H9 (cell line): Measurements from ENCODE around the gene ASPRV1. TPM values are rescaled to one million over a fixed set of nuclear protein-coding genes. Genes with fewer than 3 reads are reported as not detected.

Source experiments
- DNase-seq: peaks from one replicate; pipeline ENCODE4 v3.0.0-alpha.2; 2017
- H2AFZ ChIP-seq: one replicate; pipeline ENCODE4 v1.6.1; 2013; ENCODE audit warnings: mild to moderate bottlenecking, low read length, control low read depth, moderate library complexity
- H2AK5ac ChIP-seq: 2 replicates; pipeline ENCODE4 v1.6.1; 2013; ENCODE audit warnings: low read length, control low read depth, mixed read lengths; ENCODE audit not compliant: insufficient read length
- H2BK120ac ChIP-seq: one replicate; pipeline ENCODE4 v1.6.1; 2013; ENCODE audit warnings: low read depth, mild to moderate bottlenecking, low read length, control low read depth, inconsistent platforms; ENCODE audit not compliant: poor library complexity, severe bottlenecking
- H2BK12ac ChIP-seq: 2 replicates; pipeline ENCODE4 v1.6.1; 2013; ENCODE audit warnings: low read length, control low read depth, mixed read lengths, low read depth; ENCODE audit not compliant: insufficient read length
- H2BK15ac ChIP-seq: 2 replicates; pipeline ENCODE4 v1.6.1; 2013; ENCODE audit warnings: low read depth, low read length, control low read depth
- H2BK20ac ChIP-seq: one replicate; pipeline ENCODE4 v1.6.1; 2013; ENCODE audit warnings: low read depth, mild to moderate bottlenecking, low read length, control low read depth, inconsistent platforms; ENCODE audit not compliant: poor library complexity, severe bottlenecking
- H2BK5ac ChIP-seq: 2 replicates; pipeline ENCODE4 v1.6.1; 2013; ENCODE audit warnings: low read length, control low read depth, mixed read lengths; ENCODE audit not compliant: insufficient read length
- H3K14ac ChIP-seq: 2 replicates; pipeline ENCODE4 v1.6.1; 2013; ENCODE audit warnings: low read length, control low read depth; ENCODE audit not compliant: insufficient read depth
- H3K18ac ChIP-seq: 2 replicates; pipeline ENCODE4 v1.6.1; 2013; ENCODE audit warnings: low read depth, mild to moderate bottlenecking, mixed read lengths, low read length, control low read depth; ENCODE audit not compliant: insufficient read length
- H3K23ac ChIP-seq: 2 replicates; pipeline ENCODE4 v1.6.1; 2013; ENCODE audit warnings: low read length, control low read depth, mixed read lengths, low read depth; ENCODE audit not compliant: insufficient read length
- H3K23me2 ChIP-seq: 2 replicates; pipeline ENCODE4 v1.6.1; 2013; ENCODE audit warnings: low read depth, mild to moderate bottlenecking, mixed read lengths, low read length, control low read depth; ENCODE audit not compliant: insufficient read length, poor library complexity, severe bottlenecking
- H3K27ac ChIP-seq: 2 replicates; pipeline ENCODE4 v1.5.1; 2013; ENCODE audit warnings: low read length, control low read depth, mixed read lengths, low read depth; ENCODE audit not compliant: insufficient read length
- H3K27me3 ChIP-seq: 2 replicates; pipeline ENCODE4 v1.6.1; 2013; ENCODE audit warnings: low read length, control low read depth, inconsistent platforms; ENCODE audit not compliant: insufficient read depth
- H3K4ac ChIP-seq: 2 replicates; pipeline ENCODE4 v1.6.1; 2013; ENCODE audit warnings: low read depth, mild to moderate bottlenecking, control low read depth, inconsistent platforms, low read length, moderate library complexity
- H3K4me1 ChIP-seq: 2 replicates; pipeline ENCODE4 v1.6.1; 2013; ENCODE audit warnings: low read length, control low read depth, inconsistent platforms; ENCODE audit not compliant: insufficient read depth
- H3K4me2 ChIP-seq: 2 replicates; pipeline ENCODE4 v1.6.1; 2013; ENCODE audit warnings: low read length, control low read depth, mixed read lengths; ENCODE audit not compliant: insufficient read length, insufficient read depth
- H3K56ac ChIP-seq: 2 replicates; pipeline ENCODE4 v1.6.1; 2013; ENCODE audit warnings: low read depth, mild to moderate bottlenecking, mixed read lengths, low read length, control low read depth; ENCODE audit not compliant: insufficient read length
- H3K79me1 ChIP-seq: 2 replicates; pipeline ENCODE4 v1.6.1; 2013; ENCODE audit warnings: low read depth, mild to moderate bottlenecking, moderate library complexity, low read length, control low read depth, inconsistent platforms; ENCODE audit not compliant: insufficient read depth, poor library complexity, severe bottlenecking
- H3K79me2 ChIP-seq: 2 replicates; pipeline ENCODE4 v1.6.1; 2013; ENCODE audit warnings: low read length, control low read depth, inconsistent platforms; ENCODE audit not compliant: insufficient read depth
- H3K9ac ChIP-seq: 2 replicates; pipeline ENCODE4 v1.6.1; 2013; ENCODE audit warnings: low read length, control low read depth, mixed read lengths; ENCODE audit not compliant: insufficient read length; ENCODE audit errors: extremely low read depth
- H3K9me3 ChIP-seq: one replicate; pipeline ENCODE4 v1.6.1; 2013; ENCODE audit warnings: low read depth, low read length, inconsistent platforms; ENCODE audit not compliant: control insufficient read depth
- H3T11ph ChIP-seq: one replicate; pipeline ENCODE4 v1.6.1; 2013; ENCODE audit warnings: mild to moderate bottlenecking, low read length, control low read depth, inconsistent platforms
- H4K20me1 ChIP-seq: one replicate; pipeline ENCODE4 v1.6.1; 2013; ENCODE audit not compliant: control insufficient read depth, insufficient read length, insufficient read depth
- H4K5ac ChIP-seq: 2 replicates; pipeline ENCODE4 v1.6.1; 2013; ENCODE audit warnings: low read depth, mild to moderate bottlenecking, mixed read lengths, low read length, control low read depth; ENCODE audit not compliant: insufficient read length
- H4K8ac ChIP-seq: replicated peaks from 2 replicates; pipeline ENCODE4 v1.6.1; 2013; ENCODE audit warnings: low read length, control low read depth, mixed read lengths, low read depth; ENCODE audit not compliant: insufficient read length
- H4K91ac ChIP-seq: 2 replicates; pipeline ENCODE4 v1.6.1; 2013; ENCODE audit warnings: low read depth, mild to moderate bottlenecking, moderate library complexity, mixed read lengths, low read length, control low read depth; ENCODE audit not compliant: insufficient read length
- H3K27ac Mint-ChIP-seq, 3 experiments: 2 replicates in 2 of 3; 3 replicates in 1 of 3; pipeline ENCODE4 v1.8.0; 2020 to 2021; ENCODE audit warnings: mixed read lengths in 3 of 3, mild to moderate bottlenecking in 1 of 3, moderate library complexity in 1 of 3
- H3K27me3 Mint-ChIP-seq: 2 replicates; pipeline ENCODE4 v1.8.0; 2021; ENCODE audit warnings: low read depth, mild to moderate bottlenecking, moderate library complexity, mixed read lengths
- H3K36me3 Mint-ChIP-seq, 3 experiments: 2 replicates in 2 of 3; 3 replicates in 1 of 3; pipeline ENCODE4 v1.8.0; 2020 to 2021; ENCODE audit warnings: low read depth in 3 of 3, mixed read lengths in 3 of 3; ENCODE audit not compliant: insufficient read depth in 1 of 3
- H3K4me1 Mint-ChIP-seq, 2 experiments: 2 replicates each; pipeline ENCODE4 v1.8.0; 2020; ENCODE audit warnings: mixed read lengths in 2 of 2
- H3K4me3 Mint-ChIP-seq, 2 experiments: 2 replicates in 1 of 2; 3 replicates in 1 of 2; pipeline ENCODE4 v1.8.0; 2020 to 2021; ENCODE audit warnings: mild to moderate bottlenecking in 2 of 2, mixed read lengths in 2 of 2, moderate library complexity in 1 of 2
- H3K9me3 Mint-ChIP-seq, 2 experiments: 2 replicates in 1 of 2; 3 replicates in 1 of 2; pipeline ENCODE4 v1.8.0; 2020; ENCODE audit warnings: mild to moderate bottlenecking in 2 of 2, mixed read lengths in 2 of 2, moderate library complexity in 1 of 2
- WGBS: extraction: QIAGEN DNeasy Blood & Tissue Kit; methylation state at CpG from one replicate; pipeline ENCODE4 v1.1.7; 2013; ENCODE audit warnings: missing lambda C conversion rate, low lambda C conversion rate, mixed read lengths; ENCODE audit not compliant: insufficient read length; ENCODE audit errors: extremely low coverage; 5-methylcytosine and 5-hydroxymethylcytosine counted together
- total RNA-seq: library from RNA; stranded (reverse); gene quantifications from 2 replicates; pipeline ENCODE4 v1.2.1, GENCODE V29; 2021
- TF ChIP-seq, protein P1 (sequence below): fragments of 200-600 bp; sonication (generic); conservative IDR thresholded peaks from 3 replicates; pipeline ENCODE4 v1.8.0; 2021; ENCODE audit warnings: antibody characterized with exemption, mild to moderate bottlenecking

Gene ASPRV1
- total RNA-seq, 1 experiment from 2014 or later = 0.57 TPM

DNA sequence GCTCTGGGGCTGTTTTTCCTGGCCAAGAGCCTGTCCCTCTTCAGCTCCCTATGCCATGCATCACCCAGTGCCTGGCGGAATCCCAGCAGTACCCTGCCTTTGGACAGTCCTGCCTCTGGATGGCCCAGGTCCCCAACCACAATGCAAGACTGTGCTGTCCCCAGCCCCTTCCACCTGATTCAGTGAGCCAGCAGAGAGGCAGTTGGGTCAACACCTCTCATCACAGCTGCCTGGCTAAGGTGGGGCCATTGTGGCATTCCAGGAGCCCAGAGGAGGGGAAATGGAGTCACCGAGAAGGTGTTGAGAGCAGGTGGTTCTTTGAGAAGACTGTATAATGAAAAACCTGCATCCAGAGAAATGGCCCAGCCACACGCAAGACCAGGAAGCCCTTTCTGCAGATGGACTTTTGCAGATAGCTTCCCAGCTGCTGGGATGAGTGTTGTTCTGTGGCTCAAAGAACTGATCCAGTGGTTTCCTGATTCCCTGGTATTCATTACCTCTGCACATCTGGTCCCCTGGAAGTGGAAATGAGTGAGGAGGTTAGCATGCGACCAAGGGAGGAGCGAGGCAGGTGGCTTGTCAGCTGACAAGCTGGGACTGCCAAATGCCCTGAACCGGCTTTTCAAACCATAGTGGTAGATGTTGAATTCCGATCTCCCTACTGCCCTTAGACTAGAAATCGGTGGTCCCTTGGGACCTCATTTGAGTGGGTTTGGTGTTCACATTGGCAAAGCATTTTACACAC, 1.7 kb upstream of the ASPRV1 start:
- Mint-ChIP-seq H3K27me3 (peaks cover 4% of the 10 kb centered on the region), H3K36me3 (no peaks in the 10 kb centered on the region), H3K4me1 (peaks cover 15 to 17% of the 10 kb centered on the region in 2 experiments), H3K27ac (no peak overlapping the region), H3K4me3 (no peak overlapping the region), H3K9me3 (no peaks in the 10 kb centered on the region)
- Histone ChIP-seq H3K18ac (no peak overlapping the region), H4K91ac (no peak overlapping the region), H3K27ac (no peak overlapping the region), H3K56ac (no peak overlapping the region), H2AFZ (no peak overlapping the region), H3K14ac (no peak overlapping the region; the same call in 1 of the 2 replicates), H2BK20ac (no peak overlapping the region), H3K23me2 (no peaks in the 10 kb centered on the region), H3K27me3 (no peaks in the 10 kb centered on the region), H4K20me1 (no peaks in the 10 kb centered on the region), H2AK5ac (no peak overlapping the region), H2BK120ac (no peak overlapping the region), H4K5ac (no peak overlapping the region), H3K9ac (no peak overlapping the region), H3K79me2 (no peaks in the 10 kb centered on the region), H3K4me2 (no peak overlapping the region), H3K79me1 (no peaks in the 10 kb centered on the region), H2BK5ac (no peak overlapping the region), H3K23ac (no peak overlapping the region), H2BK12ac (no peak overlapping the region), H2BK15ac (no peak overlapping the region), H3K9me3 (no peaks in the 10 kb centered on the region), H3T11ph (no peak overlapping the region), H4K8ac (no peak overlapping the region), H3K4ac (no peak overlapping the region), H3K4me1 (no peaks in the 10 kb centered on the region; the same call in 1 of the 2 replicates)
- TF ChIP-seq, protein P1, sequence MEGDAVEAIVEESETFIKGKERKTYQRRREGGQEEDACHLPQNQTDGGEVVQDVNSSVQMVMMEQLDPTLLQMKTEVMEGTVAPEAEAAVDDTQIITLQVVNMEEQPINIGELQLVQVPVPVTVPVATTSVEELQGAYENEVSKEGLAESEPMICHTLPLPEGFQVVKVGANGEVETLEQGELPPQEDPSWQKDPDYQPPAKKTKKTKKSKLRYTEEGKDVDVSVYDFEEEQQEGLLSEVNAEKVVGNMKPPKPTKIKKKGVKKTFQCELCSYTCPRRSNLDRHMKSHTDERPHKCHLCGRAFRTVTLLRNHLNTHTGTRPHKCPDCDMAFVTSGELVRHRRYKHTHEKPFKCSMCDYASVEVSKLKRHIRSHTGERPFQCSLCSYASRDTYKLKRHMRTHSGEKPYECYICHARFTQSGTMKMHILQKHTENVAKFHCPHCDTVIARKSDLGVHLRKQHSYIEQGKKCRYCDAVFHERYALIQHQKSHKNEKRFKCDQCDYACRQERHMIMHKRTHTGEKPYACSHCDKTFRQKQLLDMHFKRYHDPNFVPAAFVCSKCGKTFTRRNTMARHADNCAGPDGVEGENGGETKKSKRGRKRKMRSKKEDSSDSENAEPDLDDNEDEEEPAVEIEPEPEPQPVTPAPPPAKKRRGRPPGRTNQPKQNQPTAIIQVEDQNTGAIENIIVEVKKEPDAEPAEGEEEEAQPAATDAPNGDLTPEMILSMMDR = no peak
- DNase-seq = peak; percentile 18
- WGBS = no CpG with 5 or more reads among the region's 8 CpGs
